ENCODE results near the gene ATAD3A.

Gene ATAD3A

GRCh38 chr1:1558591-1558990 lies 46.6 kb downstream of the ATAD3A start:
- no peak for DNase-seq

- DNase-seq, result no peak
Observed at GRCh38 chr1:1559066-1559465, 47.1 kb downstream of the ATAD3A start.

DNA sequence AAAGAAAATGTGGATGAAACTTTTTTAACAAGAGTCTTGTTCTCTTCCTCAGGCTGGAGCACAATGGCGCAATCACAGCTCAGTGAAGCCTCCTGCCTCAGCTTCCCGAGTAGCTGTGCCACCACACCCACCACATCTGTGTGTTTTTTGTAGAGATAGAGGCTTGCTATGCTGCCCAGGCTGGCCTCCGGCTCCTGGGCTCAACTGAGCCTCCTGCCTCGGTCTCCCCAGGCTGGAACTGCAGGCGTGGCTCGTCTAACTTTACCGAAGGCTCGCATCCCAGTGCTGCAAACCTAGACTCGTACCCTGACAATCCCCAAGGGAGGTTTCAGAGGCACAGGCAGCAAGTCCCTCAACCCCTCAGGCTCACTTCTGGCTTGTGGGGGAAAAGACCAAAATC lies 48.2 kb downstream of the ATAD3A start:
- no peak for DNase-seq

- DNase-seq, result no peak
Observed at GRCh38 chr1:1561801-1562470, 50.0 kb downstream of the ATAD3A start.

- DNase-seq, result no peak
Observed at GRCh38 chr1:1562556-1563195, 50.7 kb downstream of the ATAD3A start.

- no peak for DNase-seq
Observed at GRCh38 chr1:1563688-1564087, 51.7 kb downstream of the ATAD3A start.

- DNase-seq, result no peak
Observed at GRCh38 chr1:1564268-1564667, 52.3 kb downstream of the ATAD3A start.

GRCh38 chr1:1565340-1565739 lies 53.4 kb downstream of the ATAD3A start:
- no peak for DNase-seq

DNA sequence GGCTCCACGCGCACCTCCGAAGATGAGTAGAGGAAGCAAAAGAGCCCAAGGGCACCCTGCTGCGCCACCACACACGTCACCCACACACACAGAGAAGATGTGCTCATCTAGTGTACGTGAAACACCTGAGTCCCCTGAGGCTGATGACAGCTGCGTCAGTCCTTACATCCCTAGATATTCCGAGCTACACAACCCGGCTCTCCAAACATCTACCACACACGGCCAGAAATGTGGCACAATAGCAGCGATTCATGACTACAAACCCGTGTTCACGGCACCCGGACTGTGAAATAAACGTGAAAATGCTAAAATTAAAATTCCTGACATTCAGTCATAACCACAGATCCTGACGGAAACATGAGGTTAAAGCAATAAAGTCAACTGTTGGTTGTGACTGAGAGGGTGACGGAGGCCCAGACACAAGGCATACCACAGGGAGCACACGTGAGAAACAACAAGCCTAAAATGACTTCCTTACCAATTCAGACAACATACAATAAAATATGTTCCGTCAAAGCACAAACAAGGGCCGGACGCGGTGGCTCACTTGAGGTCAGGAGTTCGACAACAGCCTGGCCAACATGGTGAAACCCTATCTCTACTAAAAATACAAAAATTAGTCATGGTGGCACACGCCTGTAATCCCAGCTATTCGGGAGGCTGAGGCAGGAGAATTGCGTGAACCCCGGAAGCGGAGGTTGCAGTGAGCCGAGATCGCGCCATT lies 55.4 kb downstream of the ATAD3A start:
- DNase-seq, result no peak

- no peak for DNase-seq
Observed at GRCh38 chr1:1567891-1568291, 55.9 kb downstream of the ATAD3A start.

DNA sequence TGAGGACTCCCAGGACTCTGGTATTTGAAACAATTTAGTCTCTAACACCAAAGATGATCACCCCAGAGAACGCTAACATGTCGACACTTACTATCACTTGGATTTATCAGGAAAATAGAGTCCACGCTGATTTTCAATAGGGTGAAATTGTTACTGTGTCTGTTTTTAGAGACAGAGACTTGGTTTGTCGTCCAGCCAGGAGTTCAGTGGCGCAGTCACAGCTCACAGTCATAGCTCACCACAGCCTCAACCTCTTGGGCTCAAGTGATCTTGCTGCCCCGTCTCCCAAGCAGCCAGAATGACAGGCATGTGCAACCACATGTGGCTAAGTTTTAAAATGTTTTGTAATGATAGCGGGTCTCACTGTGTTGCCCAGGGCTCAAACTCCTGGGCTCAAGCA lies 57.4 kb downstream of the ATAD3A start:
- no peak for DNase-seq

DNA sequence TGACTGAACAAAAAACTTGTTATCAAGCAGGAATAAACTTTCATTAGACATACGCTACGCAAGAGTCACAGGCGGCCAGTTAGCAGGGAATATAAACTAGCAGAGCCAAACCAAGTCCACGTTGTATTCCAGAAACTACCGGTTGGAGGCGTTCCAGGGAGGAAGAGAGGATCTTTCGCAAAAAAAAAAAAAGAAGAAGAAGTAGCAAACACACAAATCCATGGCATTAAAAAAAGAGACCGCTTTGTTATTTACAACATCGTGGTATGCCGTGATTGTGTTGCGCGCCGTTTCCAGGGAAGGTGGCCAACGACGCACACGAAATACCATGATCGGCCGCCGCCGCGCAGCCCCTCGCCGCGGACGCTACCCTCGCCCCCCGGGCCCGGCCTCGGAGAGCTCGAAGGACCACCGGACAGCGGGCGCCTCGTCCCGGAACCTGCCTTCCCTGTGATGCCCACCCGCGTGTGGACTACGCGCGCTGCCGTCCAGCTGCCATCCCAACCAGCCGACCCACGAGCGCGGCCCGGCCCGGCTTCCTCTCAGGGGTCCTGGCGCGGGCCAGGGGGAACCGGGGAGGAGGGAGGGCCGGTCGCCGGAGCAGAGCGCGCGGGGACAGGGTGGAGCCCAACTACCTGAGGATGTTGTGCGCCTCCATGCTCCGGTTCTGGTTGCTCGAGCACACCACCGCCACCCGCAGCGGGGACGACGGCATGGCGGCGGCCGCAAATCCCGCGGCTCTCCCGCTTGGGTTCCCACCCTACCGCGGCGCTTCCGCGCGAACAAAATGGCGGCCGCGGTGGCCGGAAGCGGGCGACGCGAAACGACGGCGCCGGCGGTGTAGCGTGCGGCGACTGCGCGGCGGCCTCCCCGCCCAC lies 62.1 kb downstream of the ATAD3A start:
- DNase-seq, result peak; percentile 72

DNA sequence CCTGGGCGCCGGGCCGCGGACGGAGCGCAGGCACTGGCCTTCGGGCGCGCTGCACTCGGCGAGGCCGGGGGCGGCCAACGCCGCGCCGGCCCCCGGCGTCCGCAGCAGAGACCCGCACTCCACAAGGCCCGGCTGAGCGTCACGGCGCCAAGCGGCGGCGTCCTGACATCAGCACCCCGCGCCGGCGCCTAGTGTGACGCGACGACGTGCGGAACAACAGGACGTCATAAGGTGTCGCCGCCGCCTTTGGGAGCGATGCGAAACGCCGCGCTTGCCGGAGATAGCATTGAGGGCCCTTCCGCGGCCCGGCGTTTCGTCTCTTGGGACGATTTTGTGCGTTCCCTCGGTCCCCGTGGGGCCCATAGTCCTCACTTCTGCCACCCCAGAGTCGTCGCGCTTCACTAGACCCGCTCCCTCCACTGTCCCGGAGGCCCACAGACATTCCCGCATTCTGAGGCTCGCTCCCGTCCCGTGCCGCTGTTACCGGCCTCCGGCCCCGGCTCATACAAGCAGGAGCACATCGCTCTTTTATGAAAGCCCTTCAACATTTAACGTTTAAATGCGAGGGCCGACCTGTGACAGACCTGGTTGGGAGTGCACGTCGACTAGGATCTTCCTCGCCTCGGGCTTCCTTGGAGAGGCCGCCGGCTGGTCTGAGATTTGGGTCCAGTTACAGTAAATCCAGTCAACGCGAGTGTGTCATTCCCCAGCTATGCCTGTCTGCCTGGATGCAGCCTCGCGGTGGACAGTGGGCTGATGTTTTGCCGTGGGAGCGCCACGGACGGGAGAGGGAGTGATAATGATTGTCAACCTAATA lies 63.0 kb downstream of the ATAD3A start, which contains the start of gene SSU72:
TSS of gene SSU72 (minus strand) at position 143 of the 817 bp plus-strand sequence. CDS start 306 bp downstream, outside the sequence.
- peak; percentile 94 for DNase-seq

- DNase-seq, result no peak
Observed at GRCh38 chr1:1577367-1578011, 65.5 kb downstream of the ATAD3A start.

DNA sequence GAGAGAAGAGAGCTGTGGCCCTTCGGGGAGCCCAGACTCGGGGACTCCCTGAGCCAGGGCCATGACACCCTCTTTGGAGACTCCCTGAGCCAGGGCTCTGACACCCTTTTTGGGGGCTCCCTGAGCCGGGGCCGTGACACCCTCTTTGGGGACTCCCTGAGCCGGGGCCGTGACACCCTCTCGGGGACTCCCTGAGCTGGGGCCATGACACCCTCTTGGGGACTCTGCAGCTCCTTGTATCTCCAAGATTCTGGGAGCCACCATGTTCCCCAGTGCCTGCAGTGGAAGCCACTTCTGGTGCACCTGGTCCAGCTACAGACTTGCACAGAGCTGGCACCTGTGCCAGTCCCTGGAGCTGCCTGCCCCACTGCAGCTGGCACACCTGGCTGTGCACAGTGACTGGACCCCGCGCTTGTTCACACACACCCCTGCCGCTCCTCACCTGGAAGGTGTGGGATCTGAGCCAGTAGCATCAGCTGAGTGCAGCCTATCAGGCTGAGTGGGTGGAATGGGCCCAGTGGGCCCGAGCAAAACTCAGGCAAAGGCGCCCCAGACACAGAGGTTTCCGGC lies 66.5 kb downstream of the ATAD3A start:
- DNase-seq, result no peak

GRCh38 chr1:1582585-1583346 lies 70.8 kb downstream of the ATAD3A start:
- DNase-seq, result no peak

- no peak for DNase-seq
Observed at GRCh38 chr1:1583347-1584010, 71.5 kb downstream of the ATAD3A start.
